ENCODE data around the gene GADL1. TPM values are rescaled to one million over a fixed set of nuclear protein-coding genes. Genes with fewer than 3 reads are reported as not detected.

Gene GADL1
- total and polyA plus RNA-seq, 4 donors: 0.01 to 2.4 (median 0.05) TPM

GRCh38 chr3:30679045-30679444, 215.4 kb downstream of the GADL1 start:
- no peak overlapping the region for H3K9ac ChIP-seq (ENCODE audit: insufficient read depth in 1 of 2, low read length in 2 of 2)
- H3K9me3 ChIP-seq (ENCODE audit: control insufficient read depth in 4 of 4, insufficient read depth in 3 of 4, low read length in 3 of 4): no peaks in the 10 kb centered on the region
- TF ChIP-seq, protein P1, sequence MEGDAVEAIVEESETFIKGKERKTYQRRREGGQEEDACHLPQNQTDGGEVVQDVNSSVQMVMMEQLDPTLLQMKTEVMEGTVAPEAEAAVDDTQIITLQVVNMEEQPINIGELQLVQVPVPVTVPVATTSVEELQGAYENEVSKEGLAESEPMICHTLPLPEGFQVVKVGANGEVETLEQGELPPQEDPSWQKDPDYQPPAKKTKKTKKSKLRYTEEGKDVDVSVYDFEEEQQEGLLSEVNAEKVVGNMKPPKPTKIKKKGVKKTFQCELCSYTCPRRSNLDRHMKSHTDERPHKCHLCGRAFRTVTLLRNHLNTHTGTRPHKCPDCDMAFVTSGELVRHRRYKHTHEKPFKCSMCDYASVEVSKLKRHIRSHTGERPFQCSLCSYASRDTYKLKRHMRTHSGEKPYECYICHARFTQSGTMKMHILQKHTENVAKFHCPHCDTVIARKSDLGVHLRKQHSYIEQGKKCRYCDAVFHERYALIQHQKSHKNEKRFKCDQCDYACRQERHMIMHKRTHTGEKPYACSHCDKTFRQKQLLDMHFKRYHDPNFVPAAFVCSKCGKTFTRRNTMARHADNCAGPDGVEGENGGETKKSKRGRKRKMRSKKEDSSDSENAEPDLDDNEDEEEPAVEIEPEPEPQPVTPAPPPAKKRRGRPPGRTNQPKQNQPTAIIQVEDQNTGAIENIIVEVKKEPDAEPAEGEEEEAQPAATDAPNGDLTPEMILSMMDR (IDR thresholded peaks at IDR 0.05; ENCODE audit: control extremely low read depth, extremely low read depth): no peak
- H3K27ac ChIP-seq (ENCODE audit: low read depth in 1 of 2, low read length in 1 of 2): no peak overlapping the region
- H3K27me3 ChIP-seq (ENCODE audit: control insufficient read depth in 3 of 3, insufficient read depth in 3 of 3, low read length in 2 of 3): no peaks in the 10 kb centered on the region
- no peak overlapping the region for H3K4me3 ChIP-seq
- H3K36me3 ChIP-seq (ENCODE audit: control insufficient read depth in 4 of 4, insufficient read depth in 4 of 4, low read length in 4 of 4): peaks cover 16 to 26% (median 23%) of the 10 kb centered on the region in 4 donors
- H3K4me1 ChIP-seq (ENCODE audit: control insufficient read depth in 5 of 5, insufficient read depth in 5 of 5, low read length in 5 of 5): peaks cover 0 to 27% (median 16%) of the 10 kb centered on the region in 5 donors
- DNase-seq: no peak
- ATAC-seq (ENCODE audit: insufficient read depth, low FRiP score): no peak

DNA sequence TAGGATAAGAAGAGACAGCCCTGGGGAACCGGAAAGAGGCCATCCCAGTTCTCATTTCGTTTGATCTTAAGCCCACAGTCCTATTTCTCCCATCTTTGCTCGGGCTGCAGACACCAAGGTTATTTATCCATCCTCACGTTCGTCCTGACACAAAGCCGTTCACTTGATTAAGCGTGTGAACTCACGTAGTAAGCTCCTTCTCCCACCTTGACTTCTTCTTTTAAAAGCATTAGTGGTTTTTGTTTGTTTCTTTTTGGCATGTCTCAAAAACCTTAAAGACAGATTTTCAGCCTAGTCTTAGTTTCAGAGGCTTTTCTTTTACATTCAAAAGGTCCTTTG, 217.1 kb downstream of the GADL1 start:
- H3K9me3 ChIP-seq (ENCODE audit: control insufficient read depth in 4 of 4, insufficient read depth in 3 of 4, low read length in 3 of 4): no peaks in the 10 kb centered on the region
- 76 to 78% methylated on average over 8 of the region's 8 CpGs for WGBS, 2 donors
- H3K36me3 ChIP-seq (ENCODE audit: control insufficient read depth in 4 of 4, insufficient read depth in 4 of 4, low read length in 4 of 4): peaks cover 22 to 36% (median 29%) of the 10 kb centered on the region in 4 donors
- H3K27ac ChIP-seq (ENCODE audit: low read depth in 1 of 2, low read length in 1 of 2): peak overlapping the region in 1 of 2 donors; percentile 52
- no peak overlapping the region for H3K4me3 ChIP-seq
- DNase-seq: no peak
- no peaks in the 10 kb centered on the region for H3K27me3 ChIP-seq (ENCODE audit: control insufficient read depth in 3 of 3, insufficient read depth in 3 of 3, low read length in 2 of 3)
- H3K4me1 ChIP-seq (ENCODE audit: control insufficient read depth in 5 of 5, insufficient read depth in 5 of 5, low read length in 5 of 5): peaks cover 0 to 23% (median 14%) of the 10 kb centered on the region in 5 donors
- H3K9ac ChIP-seq (ENCODE audit: insufficient read depth in 1 of 2, low read length in 2 of 2): no peak overlapping the region
- TF ChIP-seq, protein P1 (IDR thresholded peaks at IDR 0.05; ENCODE audit: control extremely low read depth, extremely low read depth): no peak
- ATAC-seq (ENCODE audit: insufficient read depth, low FRiP score): no peak

GRCh38 chr3:30676424-30677346, 217.8 kb downstream of the GADL1 start:
- H3K36me3 ChIP-seq (ENCODE audit: control insufficient read depth in 4 of 4, insufficient read depth in 4 of 4, low read length in 4 of 4): peaks cover 24 to 42% (median 34%) of the 10 kb centered on the region in 4 donors
- WGBS, 2 donors: 72 to 80% methylated on average over 4 of the region's 4 CpGs
- ATAC-seq (ENCODE audit: insufficient read depth, low FRiP score): no peak

More at GRCh38 chr3:30676424-30677346, 217.8 kb downstream of the GADL1 start:
- Histone ChIP-seq H3K27me3 (ENCODE audit: control insufficient read depth in 3 of 3, insufficient read depth in 3 of 3, low read length in 2 of 3) (no peaks in the 10 kb centered on the region), H3K27ac (ENCODE audit: low read depth in 1 of 2, low read length in 1 of 2) (no peak overlapping the region), H3K4me1 (ENCODE audit: control insufficient read depth in 5 of 5, insufficient read depth in 5 of 5, low read length in 5 of 5) (peaks cover 0 to 17% (median 16%) of the 10 kb centered on the region in 5 donors), H3K4me3 (no peak overlapping the region), H3K9me3 (ENCODE audit: control insufficient read depth in 4 of 4, insufficient read depth in 3 of 4, low read length in 3 of 4) (peaks cover 0 to under 1% (median 0%) of the 10 kb centered on the region in 4 donors), H3K9ac (ENCODE audit: insufficient read depth in 1 of 2, low read length in 2 of 2) (no peak overlapping the region)
- no peak for DNase-seq
- TF ChIP-seq, protein P1 (IDR thresholded peaks at IDR 0.05; ENCODE audit: control extremely low read depth, extremely low read depth): no peak

Data from lung (tissue), 12 donors.